Eye (tissue), 1 donor: ENCODE data around the gene EPS8L3.
A peak's percentile ranks its signal among the peaks of the same experiment; 100 is the strongest.

Experiments
- DNase-seq: peaks from one replicate; pipeline ENCODE4 v3.0.0-alpha.2; 2015

The EPS8L3 gene

GRCh38 chr1:109793089-109793485 is 29.4 kb upstream of the EPS8L3 start:
- no peak for DNase-seq

GRCh38 chr1:109792056-109792831 is 28.5 kb upstream of the EPS8L3 start:
- DNase-seq, result peak; percentile 93

GRCh38 chr1:109791495-109792043 is 27.8 kb upstream of the EPS8L3 start:
- DNase-seq, result no peak

GRCh38 chr1:109790735-109791494 is 27.2 kb upstream of the EPS8L3 start:
- DNase-seq, result peak; percentile 47

GRCh38 chr1:109790329-109790728 is 26.6 kb upstream of the EPS8L3 start:
- no peak for DNase-seq

- no peak for DNase-seq
Observed at GRCh38 chr1:109789551-109790180, 25.9 kb upstream of the EPS8L3 start.

- DNase-seq, result peak; percentile 37
Observed at GRCh38 chr1:109788695-109789521, 25.2 kb upstream of the EPS8L3 start.

- DNase-seq, result no peak
Observed at GRCh38 chr1:109787845-109788601, 24.3 kb upstream of the EPS8L3 start.

- no peak for DNase-seq
Observed at GRCh38 chr1:109787211-109787844, 23.6 kb upstream of the EPS8L3 start.

- no peak for DNase-seq
Observed at GRCh38 chr1:109786531-109787021, 22.9 kb upstream of the EPS8L3 start.

- DNase-seq, result no peak
Observed at GRCh38 chr1:109786112-109786480, 22.4 kb upstream of the EPS8L3 start.

- no peak for DNase-seq
Observed at GRCh38 chr1:109785446-109786111, 21.9 kb upstream of the EPS8L3 start.

GRCh38 chr1:109784551-109785252 is 21.0 kb upstream of the EPS8L3 start:
- DNase-seq, result no peak

- no peak for DNase-seq
Observed at GRCh38 chr1:109783436-109783835, 19.7 kb upstream of the EPS8L3 start.

- no peak for DNase-seq
Observed at GRCh38 chr1:109782927-109783326, 19.2 kb upstream of the EPS8L3 start.

- DNase-seq, result peak; percentile 32
Observed at GRCh38 chr1:109782514-109782913, 18.8 kb upstream of the EPS8L3 start.

- no peak for DNase-seq
Observed at GRCh38 chr1:109781806-109782205, 18.1 kb upstream of the EPS8L3 start.

GRCh38 chr1:109780982-109781381 is 17.3 kb upstream of the EPS8L3 start:
- DNase-seq, result no peak

GRCh38 chr1:109777980-109778625 is 14.4 kb upstream of the EPS8L3 start:
- no peak for DNase-seq
